HEK293T (cell line): ENCODE data around the gene CELF5.

Experiments
- CTCF ChIA-PET: fragments of 350-600 bp; formaldehyde crosslinking; extraction: SDS; loops from one replicate; lab custom pipeline; 2021; ENCODE audit warnings: antibody characterized with exemption, inconsistent platforms; lab: Yijun Ruan, JAX
- POLR2A ChIA-PET: fragments of 350-600 bp; formaldehyde crosslinking; extraction: SDS; loops from one replicate; lab custom pipeline; 2020; ENCODE audit warnings: antibody characterized with exemption, inconsistent platforms; lab: Yijun Ruan, JAX
- DNase-seq: peaks from one replicate; pipeline ENCODE4 v3.0.0; 2012; ENCODE audit warnings: mixed read lengths; ENCODE audit errors: extremely low spot score
- ARNT ChIP-seq: fragments of 450-650 bp; IDR thresholded peaks from 2 replicates; pipeline ENCODE4 v1.6.1; 2017; ENCODE audit warnings: mild to moderate bottlenecking
- BHLHE40 ChIP-seq: fragments of 450-650 bp; IDR thresholded peaks from 2 replicates; pipeline ENCODE4 v1.6.1; 2016; ENCODE audit warnings: mild to moderate bottlenecking, moderate library complexity, borderline replicate concordance
- CTBP1 ChIP-seq: fragments of 450-650 bp; IDR thresholded peaks from 2 replicates; pipeline ENCODE4 v1.6.1; 2016; ENCODE audit warnings: borderline replicate concordance
- ELF4 ChIP-seq: fragments of 450-650 bp; IDR thresholded peaks from 2 replicates; pipeline ENCODE4 v1.6.1; 2017; ENCODE audit warnings: antibody characterized with exemption
- FOXA1 ChIP-seq: fragments of 450-650 bp; IDR thresholded peaks from 2 replicates; pipeline ENCODE4 v1.6.1; 2016; ENCODE audit warnings: mild to moderate bottlenecking
- FOXK2 ChIP-seq: fragments of 450-650 bp; IDR thresholded peaks from 2 replicates; pipeline ENCODE4 v1.6.1; 2016; ENCODE audit warnings: mild to moderate bottlenecking
- FOXM1 ChIP-seq: fragments of 450-650 bp; IDR thresholded peaks from 2 replicates; pipeline ENCODE4 v1.6.1; 2017; ENCODE audit warnings: mild to moderate bottlenecking, borderline replicate concordance
- HDGF ChIP-seq: fragments of 450-650 bp; IDR thresholded peaks from 2 replicates; pipeline ENCODE4 v1.6.1; 2017; ENCODE audit warnings: antibody characterized with exemption, borderline replicate concordance
- L3MBTL2 ChIP-seq: fragments of 450-650 bp; conservative IDR thresholded peaks from 2 replicates; pipeline ENCODE4 v1.6.1; 2016; ENCODE audit warnings: mild to moderate bottlenecking
- LEF1 ChIP-seq: fragments of 450-650 bp; IDR thresholded peaks from 2 replicates; pipeline ENCODE4 v1.6.1; 2017; ENCODE audit warnings: mild to moderate bottlenecking, borderline replicate concordance
- NFRKB ChIP-seq: fragments of 450-650 bp; IDR thresholded peaks from 2 replicates; pipeline ENCODE4 v1.6.1; 2016; ENCODE audit warnings: mild to moderate bottlenecking, moderate library complexity
- SP1 ChIP-seq: fragments of 450-650 bp; IDR thresholded peaks from 2 replicates; pipeline ENCODE4 v1.6.1; 2017
- SUZ12 ChIP-seq: fragments of 450-650 bp; IDR thresholded peaks from 2 replicates; pipeline ENCODE4 v1.6.1; 2016; ENCODE audit warnings: mild to moderate bottlenecking
- TARDBP ChIP-seq: fragments of 450-650 bp; IDR thresholded peaks from 2 replicates; pipeline ENCODE4 v1.6.1; 2016
- ZNF384 ChIP-seq: fragments of 450-650 bp; IDR thresholded peaks from 2 replicates; pipeline ENCODE4 v1.6.1; 2016
- TF ChIP-seq, protein P1 (sequence below): fragments of 450-650 bp; IDR thresholded peaks from 2 replicates; pipeline ENCODE4 v1.6.1; 2016

CELF5 gene

DNA sequence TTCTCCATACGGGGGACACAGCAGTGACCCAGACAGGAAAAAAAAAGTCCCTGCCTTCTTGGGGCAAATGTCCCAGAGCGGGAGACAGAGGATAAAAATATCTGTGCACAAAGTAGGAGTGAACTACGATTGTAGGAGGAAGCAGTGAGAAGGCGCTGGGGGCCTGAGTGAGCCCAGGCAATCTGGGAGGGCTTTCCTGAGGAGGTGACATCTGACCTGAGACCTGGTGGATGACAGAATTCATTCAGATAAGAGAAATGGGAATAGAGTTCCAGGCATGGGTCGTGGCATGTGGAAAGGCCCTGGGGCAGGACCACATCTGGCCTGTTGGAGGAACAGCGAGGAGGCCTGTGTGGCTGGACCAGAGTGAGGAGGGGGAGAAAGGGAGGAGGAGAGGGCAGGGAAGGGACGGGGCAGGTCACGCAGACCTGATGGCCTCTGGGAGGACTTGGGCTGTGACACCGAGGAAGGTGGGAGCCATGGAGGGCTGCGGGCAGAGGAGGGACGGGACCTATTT is 91.7 kb downstream of the CELF5 start:
- no peak for DNase-seq
- ChIA-PET POLR2A (no interaction called here), CTCF (no interaction called here)
- TF ChIP-seq BHLHE40: no peak
- TF ChIP-seq, protein P1, sequence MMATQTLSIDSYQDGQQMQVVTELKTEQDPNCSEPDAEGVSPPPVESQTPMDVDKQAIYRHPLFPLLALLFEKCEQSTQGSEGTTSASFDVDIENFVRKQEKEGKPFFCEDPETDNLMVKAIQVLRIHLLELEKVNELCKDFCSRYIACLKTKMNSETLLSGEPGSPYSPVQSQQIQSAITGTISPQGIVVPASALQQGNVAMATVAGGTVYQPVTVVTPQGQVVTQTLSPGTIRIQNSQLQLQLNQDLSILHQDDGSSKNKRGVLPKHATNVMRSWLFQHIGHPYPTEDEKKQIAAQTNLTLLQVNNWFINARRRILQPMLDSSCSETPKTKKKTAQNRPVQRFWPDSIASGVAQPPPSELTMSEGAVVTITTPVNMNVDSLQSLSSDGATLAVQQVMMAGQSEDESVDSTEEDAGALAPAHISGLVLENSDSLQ: no peak
- no peak for TF ChIP-seq FOXA1
- TF ChIP-seq ELF4: no peak
- no peak for TF ChIP-seq HDGF
- no peak for TF ChIP-seq L3MBTL2
- no peak for TF ChIP-seq SUZ12
- no peak for TF ChIP-seq ARNT
- no peak for TF ChIP-seq NFRKB
- TF ChIP-seq FOXM1: no peak
- no peak for TF ChIP-seq SP1
- no peak for TF ChIP-seq LEF1
- no peak for TF ChIP-seq TARDBP
- no peak for TF ChIP-seq FOXK2
- TF ChIP-seq CTBP1: no peak
- TF ChIP-seq ZNF384: no peak

DNA sequence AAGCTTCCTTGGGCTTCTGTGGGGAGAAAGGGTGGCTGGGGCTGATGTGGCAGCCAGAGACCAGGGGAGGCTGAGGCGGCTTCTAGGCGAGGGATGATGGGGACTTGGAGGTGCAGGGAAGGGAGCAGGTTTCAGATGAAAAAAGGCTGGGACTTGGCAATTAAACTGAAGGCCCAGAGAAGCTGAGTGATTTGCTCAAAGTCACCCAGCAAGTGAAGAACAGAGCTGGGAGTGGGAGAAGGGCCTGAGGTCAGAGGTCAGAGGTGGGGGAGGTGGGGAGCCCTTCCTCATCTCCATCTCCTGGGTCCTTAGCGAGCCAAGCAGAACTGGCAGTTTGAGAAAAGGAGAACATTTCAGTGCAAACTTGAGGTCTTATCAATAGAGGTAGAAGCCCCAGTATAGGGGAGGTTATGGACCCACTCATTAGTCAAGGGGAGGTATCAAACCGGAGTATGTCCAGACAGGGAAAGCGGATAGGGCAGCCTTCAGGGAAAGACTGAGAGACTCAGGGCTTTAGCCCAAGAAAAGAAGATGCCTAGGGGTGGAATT is 92.3 kb downstream of the CELF5 start:
- ChIA-PET POLR2A (no interaction called here), CTCF (no interaction called here)
- TF ChIP-seq TARDBP (no peak), FOXK2 (no peak), ZNF384 (no peak), ARNT (no peak), BHLHE40 (no peak), LEF1 (no peak), SUZ12 (no peak), FOXM1 (no peak), NFRKB (no peak), L3MBTL2 (no peak), FOXA1 (no peak), ELF4 (no peak), SP1 (no peak)
- TF ChIP-seq, protein P1: no peak
- DNase-seq: no peak

DNA sequence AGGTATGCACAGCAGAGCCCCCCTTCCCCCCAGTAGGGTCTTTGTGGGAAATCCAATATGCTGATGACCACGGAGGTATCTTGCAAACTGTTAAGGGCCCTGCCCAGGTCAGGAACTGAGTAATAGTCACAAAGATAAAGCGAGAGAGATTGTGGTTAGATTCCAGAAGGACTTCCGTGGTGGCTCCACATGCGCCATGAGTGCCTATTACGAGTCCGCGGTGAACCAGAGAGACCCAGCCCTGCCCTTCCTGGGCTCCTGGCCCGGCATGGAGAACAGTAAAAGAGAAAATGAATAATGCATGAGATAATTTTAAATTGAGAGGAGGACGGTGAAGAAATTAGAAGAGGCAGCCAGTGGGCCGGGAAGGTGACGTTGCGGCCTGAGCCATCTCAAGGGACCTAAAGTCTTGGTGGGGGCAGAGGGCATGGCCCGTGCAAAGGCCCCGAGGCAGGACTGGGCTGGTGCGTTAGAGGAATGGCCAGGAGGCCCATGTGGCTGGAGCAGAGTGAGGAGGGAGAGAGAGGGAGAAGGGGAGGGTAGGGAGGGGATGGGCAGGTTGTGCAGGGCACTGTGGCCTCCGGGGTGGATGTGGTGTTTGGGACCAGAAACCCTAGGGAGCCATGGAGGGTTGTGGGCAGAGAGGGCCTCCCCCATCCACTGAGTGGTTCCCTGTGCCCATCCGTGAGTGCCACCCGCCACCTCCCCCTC is 95.3 kb downstream of the CELF5 start:
- DNase-seq: no peak
- CTCF ChIA-PET: no interaction called here
- POLR2A ChIA-PET: no interaction called here
- no peak for TF ChIP-seq ZNF384
- no peak for TF ChIP-seq BHLHE40
- no peak for TF ChIP-seq LEF1
- TF ChIP-seq FOXK2: no peak
- no peak for TF ChIP-seq NFRKB
- no peak for TF ChIP-seq FOXA1
- no peak for TF ChIP-seq FOXM1
- TF ChIP-seq HDGF: no peak
- TF ChIP-seq CTBP1: no peak
- TF ChIP-seq, protein P1: no peak
- TF ChIP-seq TARDBP: no peak
- TF ChIP-seq SUZ12: no peak
- TF ChIP-seq SP1: no peak
- TF ChIP-seq L3MBTL2: no peak
- TF ChIP-seq ARNT: no peak
- no peak for TF ChIP-seq ELF4

DNA sequence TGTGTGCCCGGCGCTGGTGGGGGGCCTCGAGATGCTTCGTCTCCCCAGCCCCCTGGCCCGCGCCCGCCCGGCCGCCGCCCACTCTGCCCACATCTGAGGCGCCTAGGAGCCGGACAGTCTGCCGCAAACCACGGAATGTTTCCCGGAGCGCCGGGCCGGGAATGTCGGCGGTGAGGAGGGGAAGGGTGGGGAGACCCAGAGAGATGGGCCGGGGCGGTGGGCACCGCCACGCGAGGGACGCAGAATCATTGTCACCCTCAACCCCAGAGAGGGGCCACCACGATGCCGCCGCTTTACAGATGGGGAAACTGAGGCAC is 95.9 kb downstream of the CELF5 start:
- DNase-seq: no peak
- CTCF ChIA-PET: no interaction called here
- POLR2A ChIA-PET: no interaction called here
- no peak for TF ChIP-seq BHLHE40
- no peak for TF ChIP-seq SUZ12
- no peak for TF ChIP-seq FOXK2
- TF ChIP-seq SP1: no peak
- TF ChIP-seq, protein P1: no peak
- no peak for TF ChIP-seq NFRKB
- TF ChIP-seq HDGF: no peak
- no peak for TF ChIP-seq ELF4
- TF ChIP-seq FOXM1: no peak
- no peak for TF ChIP-seq TARDBP
- no peak for TF ChIP-seq CTBP1
- TF ChIP-seq L3MBTL2: no peak
- TF ChIP-seq FOXA1: no peak
- no peak for TF ChIP-seq LEF1

DNA sequence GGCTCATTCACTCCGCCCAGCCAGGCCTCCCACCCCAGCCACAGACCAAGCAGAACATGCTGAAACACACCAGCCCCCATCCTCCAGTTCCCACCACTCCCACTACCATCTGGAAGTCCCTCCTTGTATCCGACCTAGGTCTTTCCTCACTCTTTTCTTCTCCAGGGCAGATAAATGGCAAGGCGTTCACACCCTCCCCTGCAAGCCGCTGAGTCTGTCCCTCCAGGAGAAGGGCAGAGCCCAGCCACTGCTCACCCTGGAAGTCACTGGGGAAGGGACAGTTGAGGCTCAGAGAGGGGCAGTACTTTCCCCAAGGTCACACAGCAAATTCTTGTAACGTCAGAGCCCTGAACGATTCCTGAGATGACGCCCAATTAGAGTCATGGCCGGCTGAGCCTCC is 96.4 kb downstream of the CELF5 start:
- ChIA-PET CTCF (no interaction called here), POLR2A (no interaction called here)
- TF ChIP-seq SP1 (no peak), L3MBTL2 (no peak), FOXA1 (no peak), NFRKB (no peak), FOXM1 (no peak)
- no peak for DNase-seq
